Measurements from ENCODE around the gene MXD4. TPM values are rescaled to one million over a fixed set of nuclear protein-coding genes. Genes with fewer than 3 reads are reported as not detected.

Gene MXD4
- total and polyA plus RNA-seq, 9 of the 15 experiments (the other 6 are each of a cell fraction or from before 2014, with no cell fraction given): 0.06 to 13.5 (median 5.9) TPM

DNA sequence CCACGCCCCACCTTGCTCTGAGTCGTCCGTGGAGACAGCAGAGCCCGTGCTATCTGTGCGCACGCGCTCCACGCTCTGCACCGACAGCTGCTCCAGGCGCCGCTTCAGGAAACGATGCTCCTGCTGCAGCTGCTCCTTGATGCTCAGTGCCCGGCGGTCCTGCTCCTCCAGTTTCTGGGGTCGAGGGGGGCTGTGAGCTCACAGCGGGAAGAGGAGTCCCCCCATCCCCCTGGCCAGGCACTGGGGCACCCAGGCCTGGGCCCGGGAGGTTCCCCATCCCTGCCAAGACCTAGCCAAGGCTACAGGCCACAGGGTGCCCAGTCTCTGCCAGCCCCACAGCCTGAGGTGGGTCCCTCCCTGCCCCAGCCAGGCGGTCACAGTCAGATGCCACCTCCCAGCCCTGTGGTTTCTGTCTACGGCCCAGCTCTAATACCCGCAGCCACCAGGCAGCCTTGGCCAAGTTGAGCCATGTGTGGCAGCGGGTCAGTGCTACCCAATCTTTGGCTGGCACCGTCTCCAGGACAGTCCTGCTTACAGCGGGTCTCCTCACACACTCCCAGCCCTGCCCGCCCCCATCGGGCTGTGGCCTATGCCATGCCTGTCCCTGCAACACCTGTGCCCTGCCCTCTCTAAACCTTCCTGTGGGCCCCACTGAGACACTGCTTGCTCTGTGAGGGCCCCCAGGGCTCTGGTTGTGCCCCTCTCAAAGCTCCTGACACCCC lies 10.7 kb downstream of the MXD4 start:
- in situ Hi-C loops (cut with MboI): no loop called here
- Histone ChIP-seq H3K9ac (ENCODE audit: insufficient read depth in 1 of 2, low read depth in 2 of 2, low read length in 2 of 2) (no peak overlapping the region), H3K79me2 (ENCODE audit: control insufficient read depth, insufficient read depth, low read length) (no peaks in the 10 kb centered on the region), H3K36me3 (ENCODE audit: control insufficient read depth, insufficient read depth, low read length) (no peaks in the 10 kb centered on the region), H2AFZ (ENCODE audit: low read depth, low read length) (no peak overlapping the region), H4K20me1 (replicated peaks; ENCODE audit: control insufficient read depth, insufficient read depth, low read length) (no peaks in the 10 kb centered on the region; the same call in 1 of the 2 replicates), H3K4me1 (replicated peaks in 1 of 2; ENCODE audit: control insufficient read depth in 2 of 2, insufficient read depth in 2 of 2, low read length in 2 of 2) (peaks cover 0 to 75% of the 10 kb centered on the region in 2 experiments; a peak in 2 of 5 replicates), H3K27ac (ENCODE audit: extremely low read depth, low read depth, low read length) (no peak overlapping the region), H3K4me3 (no peak overlapping the region), H3K9me3 (replicated peaks; ENCODE audit: control insufficient read depth, insufficient read depth, low read depth, low read length) (no peaks in the 10 kb centered on the region), H3K27me3 (ENCODE audit: control insufficient read depth in 2 of 2, insufficient read depth in 2 of 2, low read length in 2 of 2) (no peaks in the 10 kb centered on the region), H3K4me2 (ENCODE audit: insufficient read depth, low read length) (no peak overlapping the region), H3K9me1 (ENCODE audit: control insufficient read depth, insufficient read depth, low read length) (no peaks in the 10 kb centered on the region)
- DNase-seq (ENCODE audit: extremely low read depth in 1 of 4, low spot score in 3 of 4): no peak
- ATAC-seq: no peak
- TF ChIP-seq ZNF280B (CRISPR knock-in tag; IDR thresholded peaks at IDR 0.05) (no peak), CSDE1 (IDR thresholded peaks at IDR 0.05) (no peak), POLR2G (IDR thresholded peaks at IDR 0.05; ENCODE audit: low read depth, low read length) (0 out of 2 replicates have a peak, but pooled peaks have one; percentile 24)
- 61% methylated on average over 24 of the region's 25 CpGs for WGBS (ENCODE audit: insufficient coverage, low coverage, missing lambda C conversion rate)
- intact Hi-C loops (cut with micrococcal nuclease): no loop called here
- ChIA-PET CTCF (ENCODE audit: low intra/inter-chr PET ratio) (interaction anchor here (0.7 kb wide), 1 partner anchor 197 kb away, joined by 7 read pairs; no protein-coding TSS in a partner anchor), POLR2A (interaction anchor here (1.0 to 2.4 kb wide), 2 partner anchors 9 to 11 kb away, joined by 3 to 9 read pairs; partner anchors contain the start of genes HAUS3, MXD4 and POLN)
- no TSS peak for BruUV-seq (replicated peaks)
- FAIRE-seq: no peak

All from K562 (cell line).